ENCODE results near the gene FBXO28.

DNA sequence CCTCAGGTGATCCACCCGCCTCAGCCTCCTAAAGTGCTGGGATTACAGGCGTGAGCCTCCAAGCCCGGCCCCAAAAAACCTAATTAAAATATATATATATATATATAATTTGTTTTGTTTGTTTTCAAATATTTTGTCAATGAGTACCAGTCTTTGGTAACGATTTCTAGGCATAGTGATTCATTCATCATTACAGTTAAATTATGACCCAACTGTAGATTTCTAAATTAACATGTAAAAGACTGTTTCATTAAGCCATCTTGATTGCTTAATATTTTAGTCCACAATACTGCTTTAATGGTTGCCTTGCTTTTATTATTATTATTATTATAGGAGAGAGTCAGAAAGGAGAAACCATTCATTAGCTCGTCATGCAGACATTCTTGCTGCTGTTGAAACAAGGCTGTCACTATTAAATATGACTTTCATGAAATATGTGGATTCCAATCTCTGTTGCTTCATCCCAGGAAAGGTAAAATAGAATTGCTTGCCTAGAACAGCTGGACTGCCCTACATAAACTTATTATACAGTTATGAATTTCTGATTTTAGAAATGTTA lies 19.9 kb downstream of the FBXO28 start:
- TF ChIP-seq CTCF (IDR thresholded peaks at IDR 0.05; ENCODE audit: poor library complexity, severe bottlenecking) (no peak), REST (IDR thresholded peaks at IDR 0.05; ENCODE audit: borderline replicate concordance) (no peak), TAF1 (IDR thresholded peaks at IDR 0.05; ENCODE audit: low read depth) (no peak), EZH2 (IDR thresholded peaks at IDR 0.05; ENCODE audit: borderline replicate concordance, insufficient read depth, low read length, poor library complexity, severe bottlenecking) (no peak), SMC3 (conservative IDR thresholded peaks at IDR 0.05; ENCODE audit: poor library complexity) (no peak), POLR2AphosphoS5 (IDR thresholded peaks at IDR 0.05) (no peak), MXI1 (conservative IDR thresholded peaks at IDR 0.05; ENCODE audit: poor library complexity, severe bottlenecking) (no peak)
